Neural crest cell (in vitro differentiated cells): ENCODE results near the gene CCL14. TPM values are rescaled to one million over a fixed set of nuclear protein-coding genes. Genes with fewer than 3 reads are reported as not detected.
A peak's percentile ranks its signal among the peaks of the same experiment; 100 is the strongest.
"Not testable (repeated sequence)": the region's sequence is repeated elsewhere in the genome, so short reads cannot be mapped to it uniquely, and the experiment has no call there.

Experiments
- DNase-seq: peaks from one replicate; pipeline ENCODE4 v3.0.0; 2021; ENCODE audit warnings: low read depth, mixed read lengths, low spot score
- H3K27ac Mint-ChIP-seq: one replicate; pipeline ENCODE4 v1.8.0; 2021; ENCODE audit warnings: mild to moderate bottlenecking, mixed read lengths; ENCODE audit not compliant: unreplicated experiment
- H3K27me3 Mint-ChIP-seq: 2 replicates; pipeline ENCODE4 v1.8.0; 2021; ENCODE audit warnings: low read depth, mild to moderate bottlenecking, mixed read lengths
- H3K36me3 Mint-ChIP-seq: 2 replicates; pipeline ENCODE4 v1.8.0; 2021; ENCODE audit warnings: low read depth, mild to moderate bottlenecking, mixed read lengths
- H3K4me1 Mint-ChIP-seq: 2 replicates; pipeline ENCODE4 v1.8.0; 2021; ENCODE audit warnings: mixed read lengths
- H3K4me3 Mint-ChIP-seq: one replicate; pipeline ENCODE4 v1.8.0; 2021; ENCODE audit warnings: mild to moderate bottlenecking, mixed read lengths
- H3K9me3 Mint-ChIP-seq: 2 replicates; pipeline ENCODE4 v1.8.0; 2021; ENCODE audit warnings: mixed read lengths
- CTCF ChIP-seq: fragments of 200-600 bp; sonication (generic); conservative IDR thresholded peaks from 2 replicates; pipeline ENCODE4 v1.5.0; 2021; ENCODE audit warnings: antibody characterized with exemption, mild to moderate bottlenecking
- total RNA-seq: library from RNA; stranded (reverse); gene quantifications from 2 replicates; pipeline ENCODE4 v1.2.1, GENCODE V29; 2021

Gene CCL14
- total RNA-seq, 1 donor from 2014 or later: not detected

- Mint-ChIP-seq H3K4me3 (no peak within 1 kb of the TSS), H3K4me1 (peaks cover 13% of the 10 kb centered on the region), H3K36me3 (no peaks in the 10 kb centered on the region), H3K27me3 (peaks cover 12% of the 10 kb centered on the region), H3K9me3 (no peaks in the 10 kb centered on the region), H3K27ac (peak within 1 kb of the TSS; percentile 30)
- TF ChIP-seq CTCF: no peak
- no peak for DNase-seq
These were observed 14.7 kb upstream of the CCL14 start, which contains the start of gene CCL15 for GRCh38 chr17:36001110-36001771. CCL15 (minus strand) TSS chr17:36001553; CDS start chr17:36001492, 61 bp downstream.

GRCh38 chr17:36000732-36001109 is 14.2 kb upstream of the CCL14 start:
- peaks cover 15% of the 10 kb centered on the region for H3K27me3 Mint-ChIP-seq
- no peaks in the 10 kb centered on the region for H3K9me3 Mint-ChIP-seq
- peaks cover 13% of the 10 kb centered on the region for H3K4me1 Mint-ChIP-seq
- H3K27ac Mint-ChIP-seq: no peak overlapping the region
- H3K36me3 Mint-ChIP-seq: no peaks in the 10 kb centered on the region
- TF ChIP-seq CTCF: no peak
- no peak for DNase-seq
- no peak overlapping the region for H3K4me3 Mint-ChIP-seq

GRCh38 chr17:35998756-35999155 is 12.2 kb upstream of the CCL14 start:
- Mint-ChIP-seq H3K4me3 (no peak overlapping the region), H3K4me1 (peaks cover 13% of the 10 kb centered on the region), H3K36me3 (no peaks in the 10 kb centered on the region), H3K27ac (no peak overlapping the region), H3K9me3 (peaks cover 2% of the 10 kb centered on the region), H3K27me3 (peaks cover 28% of the 10 kb centered on the region)
- no peak for TF ChIP-seq CTCF
- DNase-seq: no peak

GRCh38 chr17:35998018-35998545 is 11.6 kb upstream of the CCL14 start:
- no peak for TF ChIP-seq CTCF
- no peak overlapping the region for H3K27ac Mint-ChIP-seq
- peaks cover 13% of the 10 kb centered on the region for H3K4me1 Mint-ChIP-seq
- no peaks in the 10 kb centered on the region for H3K36me3 Mint-ChIP-seq
- DNase-seq: no peak
- peaks cover 28% of the 10 kb centered on the region for H3K27me3 Mint-ChIP-seq
- peaks cover 2% of the 10 kb centered on the region for H3K9me3 Mint-ChIP-seq
- H3K4me3 Mint-ChIP-seq: no peak overlapping the region

GRCh38 chr17:35995346-35995745 is 8.8 kb upstream of the CCL14 start:
- not testable (repeated sequence) for H3K27ac Mint-ChIP-seq, H3K36me3 Mint-ChIP-seq, H3K4me3 Mint-ChIP-seq, H3K4me1 Mint-ChIP-seq, DNase-seq, H3K9me3 Mint-ChIP-seq
- H3K27me3 Mint-ChIP-seq: peaks cover 28% of the 10 kb centered on the region

- Mint-ChIP-seq H3K36me3 (peaks cover 4% of the 10 kb centered on the region), H3K9me3 (peaks cover 11% of the 10 kb centered on the region), H3K27ac (no peak overlapping the region), H3K27me3 (peaks cover 16% of the 10 kb centered on the region), H3K4me1 (no peaks in the 10 kb centered on the region), H3K4me3 (no peak overlapping the region)
- no peak for DNase-seq
- TF ChIP-seq CTCF: no peak
These were observed 4.5 kb upstream of the CCL14 start for GRCh38 chr17:35991075-35991474.
